OCI-LY3 (cell line): Measurements from ENCODE around the gene SYNDIG1.

ENCODE experiments used
- CTCF ChIP-seq: fragments of 200-600, 300-600 bp; sonication (generic); IDR thresholded peaks from 2 replicates; pipeline ENCODE4 v1.5.1; 2014; ENCODE audit warnings: antibody characterized with exemption, low read length, low read depth
- EZH2phosphoT487 ChIP-seq: fragments of 200-600 bp; shearing (Covaris generic); IDR thresholded peaks from 2 replicates; pipeline ENCODE4 v1.6.1; 2018; ENCODE audit warnings: antibody characterized with exemption, mixed run types, low read depth

GRCh38 chr20:24598996-24599395 lies 129.6 kb downstream of the SYNDIG1 start:
- TF ChIP-seq CTCF, result no peak
- TF ChIP-seq EZH2phosphoT487, result no peak
